Posterior cingulate gyrus (tissue), 11 donors: ENCODE data around the gene THAP8.

Experiments
- DNase-seq, 10 donors: peaks; one replicate each; pipeline versions ENCODE4 v3.0.0 to v3.0.0-alpha.2; 2020 to 2021; ENCODE audit warnings: mixed read lengths in 3 of 10
- intact Hi-C: fragments of 100-400 bp; cut with DNase I; formaldehyde crosslinking; loops from one replicate; pipeline ENCODE4 v1.15.1; 2023

The THAP8 gene

GRCh38 chr19:36054119-36054732 lies at the start of gene THAP8:
TSS of gene THAP8 (minus strand) at chr19:36054285. CDS start at chr19:36054217, 68 bp downstream.
- intact Hi-C loops = loop anchor here (5.0 kb wide), 1 partner anchor 57 kb away; the partner anchor contains the start of gene SDHAF1
- peak; percentile 98 to 100 (median 99) for DNase-seq

- intact Hi-C loops = no loop called here
- DNase-seq = no peak
Observed at GRCh38 chr19:36103040-36103626, 49.0 kb upstream of the THAP8 start.

GRCh38 chr19:36101550-36102327 lies 47.7 kb upstream of the THAP8 start:
- intact Hi-C loops = no loop called here

GRCh38 chr19:36100476-36100875 lies 46.4 kb upstream of the THAP8 start:
- intact Hi-C loops = no loop called here
- peak in 3 of 10 donors; percentile 40 to 90 (median 41) for DNase-seq

More at GRCh38 chr19:36101550-36102327, 47.7 kb upstream of the THAP8 start:
- peak in 1 of 10 donors; percentile 69 for DNase-seq

GRCh38 chr19:36099166-36099785 lies 45.2 kb upstream of the THAP8 start:
- intact Hi-C loops = loop anchor here (5.0 kb wide), 1 partner anchor 37 kb away; no protein-coding TSS in a partner anchor

GRCh38 chr19:36097036-36097435 lies 43.0 kb upstream of the THAP8 start:
- intact Hi-C loops = loop anchor here (5.0 kb wide), 1 partner anchor 35 kb away; no protein-coding TSS in a partner anchor

More at GRCh38 chr19:36099166-36099785, 45.2 kb upstream of the THAP8 start:
- peak in 2 of 10 donors; percentile 39 to 70 for DNase-seq

GRCh38 chr19:36093687-36094086 lies 39.6 kb upstream of the THAP8 start:
- DNase-seq = peak in 7 of 10 donors; percentile 39 to 88 (median 65)

More at GRCh38 chr19:36097036-36097435, 43.0 kb upstream of the THAP8 start:
- DNase-seq = peak in 8 of 10 donors; percentile 44 to 93 (median 65)

GRCh38 chr19:36093146-36093662 lies 39.1 kb upstream of the THAP8 start:
- peak in 2 of 10 donors; percentile 69 to 87 for DNase-seq
- intact Hi-C loops = no loop called here

More at GRCh38 chr19:36093687-36094086, 39.6 kb upstream of the THAP8 start:
- intact Hi-C loops = no loop called here

GRCh38 chr19:36092566-36092965 lies 38.5 kb upstream of the THAP8 start:
- intact Hi-C loops = no loop called here
- DNase-seq = peak in 2 of 10 donors; percentile 66 to 85

- intact Hi-C loops = no loop called here
- peak in 2 of 10 donors; percentile 48 to 81 for DNase-seq
Observed at GRCh38 chr19:36090910-36091695, 37.0 kb upstream of the THAP8 start.

- intact Hi-C loops = no loop called here
- DNase-seq = peak in 2 of 10 donors; percentile 35 to 77
Observed at GRCh38 chr19:36089847-36090246, 35.8 kb upstream of the THAP8 start.

GRCh38 chr19:36086326-36086725 lies 32.2 kb upstream of the THAP8 start:
- peak in 2 of 10 donors; percentile 54 to 63 for DNase-seq
- intact Hi-C loops = no loop called here

- DNase-seq = peak in 2 of 10 donors; percentile 73 to 77
- intact Hi-C loops = no loop called here
Observed at GRCh38 chr19:36084231-36085009, 30.3 kb upstream of the THAP8 start.

- peak in 2 of 10 donors; percentile 70 to 78 for DNase-seq
- intact Hi-C loops = no loop called here
Observed at GRCh38 chr19:36082916-36083315, 28.8 kb upstream of the THAP8 start.

GRCh38 chr19:36081894-36082293 lies 27.8 kb upstream of the THAP8 start:
- DNase-seq = peak in 1 of 10 donors; percentile 49

GRCh38 chr19:36081385-36081784 lies 27.3 kb upstream of the THAP8 start:
- DNase-seq = peak in 7 of 10 donors; percentile 30 to 86 (median 64)
- intact Hi-C loops = no loop called here

More at GRCh38 chr19:36081894-36082293, 27.8 kb upstream of the THAP8 start:
- intact Hi-C loops = no loop called here

GRCh38 chr19:36079389-36079945 lies 25.4 kb upstream of the THAP8 start:
- intact Hi-C loops = no loop called here
- DNase-seq = no peak
